Nephron progenitor cell (in vitro differentiated cells): Measurements from ENCODE around the gene KIF1A.
"Not testable (repeated sequence)": the region's sequence is repeated elsewhere in the genome, so short reads cannot be mapped to it uniquely, and the experiment has no call there.

ENCODE experiments used
- DNase-seq: peaks from one replicate; pipeline ENCODE4 v3.0.0; 2021
- H3K27ac Mint-ChIP-seq: 2 replicates; pipeline ENCODE4 v1.8.0; 2021; ENCODE audit warnings: mild to moderate bottlenecking, moderate library complexity, mixed read lengths
- H3K27me3 Mint-ChIP-seq: 2 replicates; pipeline ENCODE4 v1.8.0; 2021; ENCODE audit warnings: mild to moderate bottlenecking, low read depth, mixed read lengths; ENCODE audit not compliant: poor library complexity
- H3K36me3 Mint-ChIP-seq: 2 replicates; pipeline ENCODE4 v1.8.0; 2021; ENCODE audit warnings: low read depth, mixed read lengths
- H3K4me1 Mint-ChIP-seq: 2 replicates; pipeline ENCODE4 v1.8.0; 2021; ENCODE audit warnings: mixed read lengths
- H3K4me3 Mint-ChIP-seq: 2 replicates; pipeline ENCODE4 v1.8.0; 2021; ENCODE audit warnings: mild to moderate bottlenecking, moderate library complexity, mixed read lengths
- H3K9me3 Mint-ChIP-seq: 2 replicates; pipeline ENCODE4 v1.8.0; 2021; ENCODE audit warnings: mild to moderate bottlenecking, moderate library complexity, mixed read lengths
- TF ChIP-seq, protein P1 (sequence below): fragments of 200-600 bp; sonication (generic); IDR thresholded peaks from 2 replicates; pipeline ENCODE4 v1.5.0; 2021; ENCODE audit warnings: antibody characterized with exemption

Gene KIF1A

DNA sequence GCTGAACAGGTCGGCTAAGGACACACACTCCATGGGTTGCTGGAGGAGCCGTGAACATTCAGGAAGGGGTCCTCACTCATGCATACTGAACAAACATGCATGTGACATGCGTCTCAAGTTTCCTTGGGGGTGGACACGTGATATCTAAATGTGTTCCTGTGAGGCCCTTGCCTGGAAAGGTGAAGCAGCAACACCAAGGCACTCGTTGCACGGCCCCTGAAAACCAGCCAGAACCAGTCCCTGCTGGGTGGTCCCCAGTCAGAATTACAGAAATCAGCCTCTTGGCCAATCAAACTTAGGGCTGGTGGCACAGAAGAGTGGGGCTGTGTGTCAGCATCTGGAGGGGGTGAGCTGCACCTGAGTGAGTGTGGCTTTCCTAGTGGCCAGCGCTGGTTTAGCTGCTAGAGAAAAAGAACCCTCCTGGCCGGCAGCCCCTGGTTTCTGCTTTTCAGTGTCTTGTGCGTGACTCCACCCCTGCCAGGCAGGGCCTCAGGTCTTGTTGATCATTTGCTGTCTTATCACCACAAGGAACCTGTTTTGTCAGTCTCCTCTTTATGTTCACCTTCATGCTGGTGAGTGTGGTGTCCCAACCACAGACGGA, 134.1 kb downstream of the KIF1A start:
- Mint-ChIP-seq H3K27ac (no peak overlapping the region), H3K36me3 (no peaks in the 10 kb centered on the region), H3K9me3 (no peaks in the 10 kb centered on the region), H3K4me1 (peaks cover 22% of the 10 kb centered on the region), H3K27me3 (peaks cover 5% of the 10 kb centered on the region), H3K4me3 (peak overlapping the region; percentile 7)
- DNase-seq, result no peak
- TF ChIP-seq, protein P1, sequence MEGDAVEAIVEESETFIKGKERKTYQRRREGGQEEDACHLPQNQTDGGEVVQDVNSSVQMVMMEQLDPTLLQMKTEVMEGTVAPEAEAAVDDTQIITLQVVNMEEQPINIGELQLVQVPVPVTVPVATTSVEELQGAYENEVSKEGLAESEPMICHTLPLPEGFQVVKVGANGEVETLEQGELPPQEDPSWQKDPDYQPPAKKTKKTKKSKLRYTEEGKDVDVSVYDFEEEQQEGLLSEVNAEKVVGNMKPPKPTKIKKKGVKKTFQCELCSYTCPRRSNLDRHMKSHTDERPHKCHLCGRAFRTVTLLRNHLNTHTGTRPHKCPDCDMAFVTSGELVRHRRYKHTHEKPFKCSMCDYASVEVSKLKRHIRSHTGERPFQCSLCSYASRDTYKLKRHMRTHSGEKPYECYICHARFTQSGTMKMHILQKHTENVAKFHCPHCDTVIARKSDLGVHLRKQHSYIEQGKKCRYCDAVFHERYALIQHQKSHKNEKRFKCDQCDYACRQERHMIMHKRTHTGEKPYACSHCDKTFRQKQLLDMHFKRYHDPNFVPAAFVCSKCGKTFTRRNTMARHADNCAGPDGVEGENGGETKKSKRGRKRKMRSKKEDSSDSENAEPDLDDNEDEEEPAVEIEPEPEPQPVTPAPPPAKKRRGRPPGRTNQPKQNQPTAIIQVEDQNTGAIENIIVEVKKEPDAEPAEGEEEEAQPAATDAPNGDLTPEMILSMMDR, result no peak

DNA sequence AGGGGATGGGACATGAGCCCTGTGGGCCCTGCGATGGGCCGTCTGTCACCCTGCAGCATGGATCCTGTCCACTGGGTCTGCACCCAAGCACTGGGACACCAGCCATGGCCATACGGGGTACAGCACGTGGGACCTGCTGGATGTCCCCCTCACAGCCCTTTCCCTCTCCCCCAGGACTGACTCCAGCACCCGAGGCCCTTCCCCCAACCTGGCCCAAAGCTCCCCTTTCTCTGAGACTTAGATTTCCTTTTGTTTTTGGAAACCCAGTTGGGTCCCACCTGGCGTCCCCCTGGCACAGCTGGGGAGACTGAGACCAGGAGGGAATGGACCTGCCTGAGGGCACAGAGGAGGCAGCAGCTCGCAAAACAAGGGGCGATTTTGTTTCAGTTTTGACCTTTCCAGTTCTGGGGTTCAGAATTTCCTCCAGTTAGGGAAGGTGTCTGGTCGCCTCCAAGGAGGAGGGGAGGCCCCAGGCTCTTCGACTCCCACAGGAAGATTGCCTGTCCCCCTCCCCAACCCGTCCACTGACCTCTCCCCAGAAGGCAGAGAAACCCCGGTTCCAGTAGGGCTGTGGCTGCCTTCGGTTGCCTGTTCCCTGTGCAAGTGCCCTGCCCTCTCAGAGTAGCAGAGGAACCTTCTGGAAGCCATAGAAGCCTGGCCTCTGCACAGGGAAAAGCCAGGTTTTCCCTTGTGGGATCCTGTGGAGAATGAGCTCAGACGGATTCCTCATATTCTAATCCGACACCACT, 135.9 kb downstream of the KIF1A start:
- H3K36me3 Mint-ChIP-seq, H3K27ac Mint-ChIP-seq, H3K27me3 Mint-ChIP-seq, H3K9me3 Mint-ChIP-seq, DNase-seq, H3K4me3 Mint-ChIP-seq: not testable (repeated sequence)
- peaks cover 22% of the 10 kb centered on the region for H3K4me1 Mint-ChIP-seq

DNA sequence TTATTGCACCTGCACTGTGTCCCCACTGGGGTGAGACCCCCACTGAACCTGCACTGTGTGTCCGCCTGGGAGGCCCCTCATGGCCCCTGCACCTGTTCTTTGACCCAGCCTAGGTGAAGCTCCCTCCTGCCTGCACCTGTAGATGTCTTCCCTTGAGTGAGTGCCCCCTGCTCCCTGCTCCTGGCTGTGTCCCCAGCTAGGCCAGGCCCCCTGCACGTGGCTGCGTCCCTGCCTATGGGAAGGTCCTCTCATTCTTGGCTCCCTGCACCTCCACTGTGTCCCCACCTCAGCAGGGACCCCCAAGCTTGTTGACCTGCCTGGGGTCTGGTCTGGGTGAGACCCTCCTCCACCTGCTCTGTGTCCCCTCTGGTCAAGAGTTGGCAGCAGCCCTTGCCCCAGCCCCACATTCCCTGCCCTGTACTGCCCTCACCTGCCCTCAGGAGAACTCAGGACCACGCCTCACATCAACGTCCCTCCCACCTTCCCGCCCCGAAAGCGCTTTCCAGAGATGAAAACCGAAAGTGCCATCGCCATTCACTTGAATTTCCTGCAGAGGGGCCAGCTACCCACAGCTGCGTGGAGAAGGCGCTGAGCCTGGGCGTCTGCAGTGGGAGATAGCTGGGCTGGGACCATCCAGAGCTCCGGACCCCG, 136.6 kb downstream of the KIF1A start:
- H3K4me3 Mint-ChIP-seq, H3K27me3 Mint-ChIP-seq, H3K9me3 Mint-ChIP-seq, DNase-seq, H3K36me3 Mint-ChIP-seq, H3K27ac Mint-ChIP-seq: not testable (repeated sequence)
- peaks cover 22% of the 10 kb centered on the region for H3K4me1 Mint-ChIP-seq

DNA sequence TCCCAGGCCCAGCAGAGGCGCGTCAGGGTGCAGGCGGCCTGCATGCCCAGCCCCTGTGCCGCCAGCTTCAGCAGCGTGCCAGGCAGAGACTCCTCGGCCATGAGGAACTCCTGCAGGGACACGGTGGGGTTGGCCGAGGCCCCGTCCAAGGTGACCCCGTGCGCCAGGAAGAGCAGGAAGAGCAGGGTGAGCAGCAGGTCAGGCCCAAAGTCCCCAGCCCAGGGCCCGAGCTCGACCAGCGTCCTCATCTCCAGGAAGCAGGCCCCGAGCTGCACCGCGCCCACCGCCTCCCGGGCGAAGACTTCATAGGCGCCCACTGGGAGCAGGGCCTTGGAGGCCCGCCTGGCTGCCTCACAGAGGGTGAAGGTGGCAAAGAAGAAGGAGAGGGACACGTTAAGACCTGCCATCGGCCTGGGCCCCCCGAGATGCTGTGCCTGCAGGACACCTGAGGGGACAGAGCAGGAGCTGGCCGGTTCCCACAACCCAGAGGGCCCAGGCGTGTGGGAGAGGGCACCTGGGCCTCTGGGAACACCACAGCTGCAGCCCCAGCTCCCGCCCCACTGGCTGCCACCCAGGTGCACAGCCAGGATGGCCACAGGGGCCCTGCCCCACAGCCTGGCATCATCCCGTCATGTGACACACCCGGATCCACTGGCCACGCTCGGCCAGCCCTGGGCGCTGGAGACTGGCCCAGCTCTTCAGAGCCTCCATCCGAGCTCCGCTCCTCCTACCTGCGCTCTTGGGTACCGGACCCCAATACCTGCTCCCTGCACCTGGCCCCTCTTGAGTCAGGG, 137.4 kb downstream of the KIF1A start, which contains the start of gene AQP12B:
AQP12B (minus strand) TSS at position 455 of the 794 bp plus-strand sequence; CDS start at position 407, 48 bp downstream.
- H3K27me3 Mint-ChIP-seq, DNase-seq, H3K4me3 Mint-ChIP-seq, H3K36me3 Mint-ChIP-seq, H3K9me3 Mint-ChIP-seq, H3K27ac Mint-ChIP-seq: not testable (repeated sequence)
- peaks cover 22% of the 10 kb centered on the region for H3K4me1 Mint-ChIP-seq

DNA sequence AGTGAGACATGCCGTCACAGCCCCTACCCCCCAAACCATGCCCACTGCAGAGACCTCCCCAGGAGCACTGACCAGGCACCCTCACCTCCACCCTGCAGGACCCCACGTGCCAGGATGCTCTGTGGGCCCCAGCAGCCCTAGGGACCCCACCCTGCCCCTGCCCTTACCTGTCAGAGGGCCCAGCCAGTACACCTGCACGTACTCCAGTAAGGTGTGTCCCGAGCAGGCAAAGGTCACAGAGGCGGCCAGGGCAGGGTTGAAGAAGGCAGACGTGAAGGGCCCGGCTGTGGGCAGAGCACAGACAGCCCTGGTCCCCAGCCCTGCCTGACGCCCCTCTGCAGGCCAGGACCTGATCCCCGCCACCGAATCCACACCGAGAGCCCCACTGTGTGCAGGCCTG, 139.8 kb downstream of the KIF1A start:
- H3K36me3 Mint-ChIP-seq, DNase-seq, H3K4me3 Mint-ChIP-seq, H3K27ac Mint-ChIP-seq, H3K4me1 Mint-ChIP-seq, H3K27me3 Mint-ChIP-seq, H3K9me3 Mint-ChIP-seq: not testable (repeated sequence)

DNA sequence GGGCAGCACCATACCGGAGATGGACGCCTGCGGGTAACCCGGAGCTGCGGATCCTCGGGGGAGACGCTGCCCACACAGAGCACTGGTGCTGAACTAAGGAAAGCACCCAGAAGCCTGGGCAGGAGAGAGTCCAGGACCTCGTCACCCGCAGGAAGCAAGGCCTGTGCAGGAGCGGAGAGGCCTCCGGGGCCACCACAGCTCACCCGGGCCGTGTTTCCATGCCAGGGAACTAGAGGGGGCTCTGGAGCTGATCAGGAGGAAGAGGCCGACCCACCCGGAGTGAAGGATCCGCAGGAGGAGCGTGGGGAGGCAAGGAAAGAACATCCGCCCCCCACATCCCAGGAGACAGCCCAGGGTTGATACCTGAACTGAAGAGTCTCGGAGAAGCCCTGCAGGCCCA, 141.1 kb downstream of the KIF1A start:
- not testable (repeated sequence) for H3K36me3 Mint-ChIP-seq, DNase-seq, H3K27ac Mint-ChIP-seq, H3K27me3 Mint-ChIP-seq, H3K9me3 Mint-ChIP-seq, H3K4me3 Mint-ChIP-seq, H3K4me1 Mint-ChIP-seq

DNA sequence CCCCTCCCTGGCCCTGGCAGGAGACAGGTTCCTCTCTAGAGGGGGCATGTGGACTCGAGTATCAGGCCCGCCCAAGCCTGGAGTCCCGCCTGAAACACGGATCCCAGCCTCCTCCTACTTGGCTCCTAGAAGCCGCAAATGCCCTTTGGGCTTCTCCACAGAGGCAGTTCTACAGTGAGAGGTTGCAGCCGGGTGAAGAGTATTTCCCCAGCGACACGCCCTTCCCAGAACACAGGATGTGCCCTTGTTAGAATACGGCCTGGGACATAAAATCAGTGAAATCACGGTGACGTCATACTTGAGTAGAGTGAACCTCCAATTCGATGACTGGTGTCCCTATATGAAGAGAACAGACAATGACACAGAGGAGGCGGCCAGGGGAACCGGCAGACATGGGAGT, 142.0 kb downstream of the KIF1A start:
- not testable (repeated sequence) for H3K4me1 Mint-ChIP-seq, H3K27ac Mint-ChIP-seq, H3K9me3 Mint-ChIP-seq, H3K36me3 Mint-ChIP-seq, H3K4me3 Mint-ChIP-seq, H3K27me3 Mint-ChIP-seq, DNase-seq

DNA sequence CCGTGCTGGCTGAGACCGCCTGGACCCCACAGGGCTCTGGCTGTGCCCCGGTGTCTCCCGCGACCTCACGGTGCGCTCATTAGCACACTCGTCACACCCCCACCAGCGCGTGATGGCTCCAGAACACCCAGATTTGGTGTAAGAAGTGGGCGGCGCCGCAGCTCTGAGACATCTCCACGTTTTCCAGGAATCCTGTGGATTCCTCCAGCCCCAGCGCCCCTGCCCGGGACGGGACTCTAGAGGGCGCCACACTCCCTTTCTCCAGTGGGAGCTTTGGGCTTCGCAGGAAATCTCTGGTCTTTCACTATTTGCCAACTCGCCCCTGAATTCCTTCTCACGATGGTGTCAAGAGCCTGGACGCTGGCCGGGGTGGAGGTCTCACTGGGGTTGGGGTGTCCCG, 144.7 kb downstream of the KIF1A start:
- not testable (repeated sequence) for DNase-seq, H3K27ac Mint-ChIP-seq, H3K4me1 Mint-ChIP-seq, H3K9me3 Mint-ChIP-seq, H3K4me3 Mint-ChIP-seq, H3K36me3 Mint-ChIP-seq
- peaks cover 22% of the 10 kb centered on the region for H3K27me3 Mint-ChIP-seq

DNA sequence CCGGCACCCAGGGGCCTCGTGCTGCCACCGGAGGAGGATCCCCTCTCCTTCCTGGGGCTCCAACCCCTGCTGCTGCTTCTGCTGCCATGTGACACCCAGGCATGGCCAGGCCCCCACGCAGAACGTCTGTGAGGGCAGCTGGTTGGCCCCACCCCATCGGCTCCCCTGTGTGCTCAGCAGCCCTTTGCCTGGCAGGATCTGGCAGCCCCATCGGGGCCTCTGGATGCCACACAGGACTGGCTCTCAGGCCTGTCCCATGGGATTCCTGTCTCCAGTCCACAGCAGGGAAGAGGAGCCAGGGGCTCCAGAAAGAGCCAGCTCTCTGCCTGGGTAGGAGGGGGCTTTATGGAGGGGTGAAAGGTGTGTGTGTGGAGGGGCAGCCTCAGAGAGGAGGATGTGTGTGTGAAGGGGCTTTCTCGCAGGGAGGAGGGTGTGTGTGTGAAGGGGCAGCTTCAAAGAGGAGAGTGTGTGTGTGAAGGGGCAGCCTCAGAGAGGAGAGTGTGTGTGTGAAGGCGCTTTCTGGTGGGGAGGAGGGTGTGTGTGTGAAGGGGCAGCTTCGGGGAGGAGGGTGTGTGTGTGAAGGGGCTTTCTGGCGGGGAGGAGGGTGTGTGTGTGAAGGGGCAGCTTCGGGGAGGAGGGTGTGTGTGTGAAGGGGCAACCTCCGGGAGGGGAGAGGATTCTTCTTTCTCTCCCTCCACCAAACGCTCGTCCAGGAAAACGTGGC, 145.4 kb downstream of the KIF1A start:
- H3K36me3 Mint-ChIP-seq, H3K27ac Mint-ChIP-seq, H3K9me3 Mint-ChIP-seq, DNase-seq, H3K4me1 Mint-ChIP-seq: not testable (repeated sequence)
- H3K27me3 Mint-ChIP-seq, result peaks cover 28% of the 10 kb centered on the region
- H3K4me3 Mint-ChIP-seq, result peak overlapping the region; percentile 45
